ENCODE measurements around the gene TBL1XR1.

TBL1XR1 gene

GRCh38 chr3:176977331-176977730, 220.0 kb downstream of the TBL1XR1 start:
- Histone ChIP-seq H3K36me3 (ENCODE audit: control insufficient read depth, insufficient read depth, low read length) (no peaks in the 10 kb centered on the region), H3K9ac (ENCODE audit: low read length) (no peak overlapping the region), H3K27ac (ENCODE audit: low read depth, low read length) (no peak overlapping the region), H3K4me1 (ENCODE audit: control insufficient read depth, insufficient read depth, low read length) (no peaks in the 10 kb centered on the region), H3K9me3 (ENCODE audit: control insufficient read depth, insufficient read depth, low read depth, low read length) (no peaks in the 10 kb centered on the region), H3K27me3 (ENCODE audit: control insufficient read depth, insufficient read depth, low read length) (no peaks in the 10 kb centered on the region), H3K4me3 (ENCODE audit: low read depth, low read length) (no peak overlapping the region)

DNA sequence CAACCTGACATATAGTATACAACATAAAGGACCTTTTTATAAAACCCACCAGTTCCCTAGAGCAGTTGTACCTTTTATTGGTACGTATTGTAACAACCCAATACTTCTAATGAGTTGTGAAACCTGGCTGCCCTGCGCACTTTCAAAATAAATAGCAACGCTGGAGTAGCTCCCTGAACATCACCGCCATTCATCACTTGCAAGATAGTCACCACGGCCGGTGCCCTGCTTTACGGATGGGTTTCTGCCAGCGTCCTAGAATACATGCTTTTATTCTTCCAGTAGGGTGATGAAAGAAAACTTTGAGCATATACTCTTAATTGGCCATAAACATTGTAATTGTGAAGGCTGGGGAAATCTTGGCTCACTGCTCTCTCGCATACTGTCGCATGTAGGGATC, 220.7 kb downstream of the TBL1XR1 start:
- Histone ChIP-seq H3K27ac (ENCODE audit: low read depth, low read length) (no peak overlapping the region), H3K9ac (ENCODE audit: low read length) (no peak overlapping the region), H3K27me3 (ENCODE audit: control insufficient read depth, insufficient read depth, low read length) (no peaks in the 10 kb centered on the region), H3K36me3 (ENCODE audit: control insufficient read depth, insufficient read depth, low read length) (no peaks in the 10 kb centered on the region), H3K4me1 (ENCODE audit: control insufficient read depth, insufficient read depth, low read length) (no peaks in the 10 kb centered on the region), H3K9me3 (ENCODE audit: control insufficient read depth, insufficient read depth, low read depth, low read length) (no peaks in the 10 kb centered on the region), H3K4me3 (ENCODE audit: low read depth, low read length) (no peak overlapping the region)

DNA sequence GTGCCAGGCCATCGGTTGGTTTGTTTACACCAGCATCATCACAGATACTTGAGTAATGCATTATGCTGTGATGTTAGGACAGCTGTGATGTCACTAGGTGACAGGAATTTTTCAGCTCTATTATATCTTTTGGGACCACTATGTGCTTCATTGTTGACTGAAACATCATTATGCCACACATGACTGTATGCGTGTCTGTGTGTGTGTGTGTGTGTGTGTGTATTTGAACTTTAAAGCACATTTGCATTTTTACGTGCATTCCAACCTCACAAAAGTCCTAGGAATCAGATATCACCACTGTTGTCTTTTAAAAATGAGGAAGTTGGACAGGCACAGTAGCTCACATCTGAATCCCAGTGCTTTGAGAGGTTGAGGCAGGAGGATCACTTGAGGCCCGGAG, 223.0 kb downstream of the TBL1XR1 start:
- no peaks in the 10 kb centered on the region for H3K9me3 ChIP-seq (ENCODE audit: control insufficient read depth, insufficient read depth, low read depth, low read length)
- H3K4me3 ChIP-seq (ENCODE audit: low read depth, low read length), result no peak overlapping the region
- no peak overlapping the region for H3K9ac ChIP-seq (ENCODE audit: low read length)

GRCh38 chr3:176971613-176972174, 225.6 kb downstream of the TBL1XR1 start:
- no peak overlapping the region for H3K4me3 ChIP-seq (ENCODE audit: low read depth, low read length)
- no peak overlapping the region for H3K9ac ChIP-seq (ENCODE audit: low read length)
- H3K27me3 ChIP-seq (ENCODE audit: control insufficient read depth, insufficient read depth, low read length), result no peaks in the 10 kb centered on the region
- no peaks in the 10 kb centered on the region for H3K36me3 ChIP-seq (ENCODE audit: control insufficient read depth, insufficient read depth, low read length)
- no peaks in the 10 kb centered on the region for H3K9me3 ChIP-seq (ENCODE audit: control insufficient read depth, insufficient read depth, low read depth, low read length)
- no peaks in the 10 kb centered on the region for H3K4me1 ChIP-seq (ENCODE audit: control insufficient read depth, insufficient read depth, low read length)
- no peak overlapping the region for H3K27ac ChIP-seq (ENCODE audit: low read depth, low read length)

More for the DNA sequence above, 223.0 kb downstream of the TBL1XR1 start:
- Histone ChIP-seq H3K27me3 (ENCODE audit: control insufficient read depth, insufficient read depth, low read length) (no peaks in the 10 kb centered on the region), H3K4me1 (ENCODE audit: control insufficient read depth, insufficient read depth, low read length) (no peaks in the 10 kb centered on the region), H3K27ac (ENCODE audit: low read depth, low read length) (no peak overlapping the region), H3K36me3 (ENCODE audit: control insufficient read depth, insufficient read depth, low read length) (no peaks in the 10 kb centered on the region)

DNA sequence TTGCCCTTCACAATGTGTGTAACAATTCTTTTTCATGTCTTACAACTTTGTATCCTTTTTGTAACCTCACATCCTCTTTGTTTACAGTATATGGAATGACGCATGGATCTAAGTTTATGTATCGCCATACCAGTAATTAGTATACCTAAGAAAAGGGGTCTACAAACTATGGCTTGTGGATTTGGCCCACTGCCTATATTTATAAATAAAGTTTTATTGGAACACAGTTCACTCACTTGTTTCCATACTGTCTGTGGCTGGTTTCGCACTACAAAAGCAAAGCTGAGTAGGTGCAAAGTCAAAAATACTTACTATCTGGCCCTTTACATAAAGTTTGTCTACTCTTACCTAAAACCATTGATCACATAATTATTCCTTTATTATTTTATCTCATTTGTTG, 226.5 kb downstream of the TBL1XR1 start:
- Histone ChIP-seq H3K27me3 (ENCODE audit: control insufficient read depth, insufficient read depth, low read length) (no peaks in the 10 kb centered on the region), H3K4me1 (ENCODE audit: control insufficient read depth, insufficient read depth, low read length) (no peaks in the 10 kb centered on the region), H3K9ac (ENCODE audit: low read length) (no peak overlapping the region), H3K4me3 (ENCODE audit: low read depth, low read length) (no peak overlapping the region), H3K27ac (ENCODE audit: low read depth, low read length) (no peak overlapping the region), H3K9me3 (ENCODE audit: control insufficient read depth, insufficient read depth, low read depth, low read length) (no peaks in the 10 kb centered on the region), H3K36me3 (ENCODE audit: control insufficient read depth, insufficient read depth, low read length) (no peaks in the 10 kb centered on the region)

DNA sequence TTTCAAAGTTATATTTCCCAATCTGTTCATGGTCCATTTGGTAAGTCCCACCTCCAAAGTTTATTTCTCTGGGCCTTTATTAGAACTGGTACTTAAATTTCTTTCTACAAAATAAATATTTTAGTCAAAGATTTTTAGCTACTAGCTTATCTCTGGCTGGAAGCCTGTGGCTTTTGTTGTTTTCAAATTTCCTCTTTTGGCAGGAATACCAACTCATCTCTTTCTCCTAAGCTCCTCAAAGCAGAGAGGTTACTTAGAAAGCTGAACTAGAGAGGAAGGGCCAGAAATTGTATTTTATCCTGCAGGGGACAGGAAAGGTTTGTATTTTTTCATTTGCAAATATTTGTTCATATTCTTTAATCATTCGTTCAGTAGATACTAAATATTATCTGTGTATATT, 227.8 kb downstream of the TBL1XR1 start:
- Histone ChIP-seq H3K4me1 (ENCODE audit: control insufficient read depth, insufficient read depth, low read length) (no peaks in the 10 kb centered on the region), H3K9ac (ENCODE audit: low read length) (no peak overlapping the region), H3K27me3 (ENCODE audit: control insufficient read depth, insufficient read depth, low read length) (no peaks in the 10 kb centered on the region), H3K27ac (ENCODE audit: low read depth, low read length) (no peak overlapping the region), H3K4me3 (ENCODE audit: low read depth, low read length) (no peak overlapping the region), H3K36me3 (ENCODE audit: control insufficient read depth, insufficient read depth, low read length) (no peaks in the 10 kb centered on the region), H3K9me3 (ENCODE audit: control insufficient read depth, insufficient read depth, low read depth, low read length) (no peaks in the 10 kb centered on the region)
